Upper lobe of right lung (tissue), 1 donor: ENCODE measurements around the gene TOX4. TPM values are rescaled to one million over a fixed set of nuclear protein-coding genes. Genes with fewer than 3 reads are reported as not detected.

Experiments
- ATAC-seq: fragments of 200-7000 bp; cut with Tn5 transposase; one replicate; pipeline ENCODE4 v1.9.1; 2020; ENCODE audit warnings: mild to moderate bottlenecking, moderate library complexity
- DNase-seq: peaks from one replicate; pipeline ENCODE4 v3.0.0-alpha.2; 2020
- H3K27ac ChIP-seq: fragments of 200-600 bp; one replicate; pipeline ENCODE4 v1.8.0; 2022
- H3K27me3 ChIP-seq: fragments of 200-600 bp; one replicate; pipeline ENCODE4 v1.8.0; 2022; ENCODE audit warnings: mild to moderate bottlenecking
- H3K36me3 ChIP-seq: fragments of 200-600 bp; one replicate; pipeline ENCODE4 v1.8.0; 2022
- H3K4me1 ChIP-seq: fragments of 200-600 bp; one replicate; pipeline ENCODE4 v1.8.0; 2022
- H3K4me3 ChIP-seq: fragments of 200-600 bp; one replicate; pipeline ENCODE4 v1.8.0; 2022; ENCODE audit warnings: mild to moderate bottlenecking
- H3K9me3 ChIP-seq: fragments of 200-600 bp; one replicate; pipeline ENCODE4 v1.8.0; 2022
- intact Hi-C: fragments of 100-400 bp; cut with DNase I; formaldehyde crosslinking; loops from one replicate; pipeline ENCODE4 v1.11.0; 2022
- total RNA-seq: library from RNA; stranded (reverse); fragmentation: NEBNext Ultra II Directional; extraction: Animal tissue kit (Norgen Biotek cat#: 25700); gene quantifications from one replicate; pipeline ENCODE4 v1.2.1, GENCODE V29; 2021
- TF ChIP-seq, protein P1 (sequence below): fragments of 200-600 bp; IDR thresholded peaks from one replicate; pipeline ENCODE4 v1.8.0; 2022; ENCODE audit warnings: antibody characterized with exemption
- donor health status: DM: no; HTN: yes; CAD: no; lungs with severe emphysema.

TOX4 gene
- total RNA-seq, 1 donor from 2014 or later = 69.4 TPM

DNA sequence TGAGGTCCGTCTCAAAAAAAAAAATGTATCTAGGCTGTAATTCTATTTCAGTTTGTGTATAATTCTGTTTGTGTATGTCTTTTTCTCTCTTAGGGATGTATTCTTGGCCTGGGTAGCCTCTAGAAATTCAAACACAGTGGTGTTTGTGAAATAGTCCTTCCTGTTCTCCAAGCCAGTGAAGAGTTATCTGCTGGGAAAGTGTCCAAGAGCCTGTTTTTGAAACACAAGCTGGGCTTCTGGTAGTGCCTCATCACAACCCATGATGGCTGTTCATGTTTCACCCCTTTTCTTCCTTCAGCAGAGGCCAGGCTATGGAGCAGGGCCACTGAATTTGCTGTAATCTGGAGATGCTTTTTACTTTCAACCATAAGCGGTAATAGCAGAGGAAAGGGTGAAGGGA is 19.5 kb downstream of the TOX4 start:
- ATAC-seq = peak; percentile 46
- Histone ChIP-seq H3K4me1 (peaks cover 5% of the 10 kb centered on the region), H3K4me3 (no peak overlapping the region), H3K9me3 (no peaks in the 10 kb centered on the region), H3K27me3 (no peaks in the 10 kb centered on the region), H3K27ac (peak overlapping the region; percentile 7), H3K36me3 (peaks cover 100% of the 10 kb centered on the region)
- no peak for DNase-seq
- intact Hi-C loops = no loop called here
- TF ChIP-seq, protein P1, sequence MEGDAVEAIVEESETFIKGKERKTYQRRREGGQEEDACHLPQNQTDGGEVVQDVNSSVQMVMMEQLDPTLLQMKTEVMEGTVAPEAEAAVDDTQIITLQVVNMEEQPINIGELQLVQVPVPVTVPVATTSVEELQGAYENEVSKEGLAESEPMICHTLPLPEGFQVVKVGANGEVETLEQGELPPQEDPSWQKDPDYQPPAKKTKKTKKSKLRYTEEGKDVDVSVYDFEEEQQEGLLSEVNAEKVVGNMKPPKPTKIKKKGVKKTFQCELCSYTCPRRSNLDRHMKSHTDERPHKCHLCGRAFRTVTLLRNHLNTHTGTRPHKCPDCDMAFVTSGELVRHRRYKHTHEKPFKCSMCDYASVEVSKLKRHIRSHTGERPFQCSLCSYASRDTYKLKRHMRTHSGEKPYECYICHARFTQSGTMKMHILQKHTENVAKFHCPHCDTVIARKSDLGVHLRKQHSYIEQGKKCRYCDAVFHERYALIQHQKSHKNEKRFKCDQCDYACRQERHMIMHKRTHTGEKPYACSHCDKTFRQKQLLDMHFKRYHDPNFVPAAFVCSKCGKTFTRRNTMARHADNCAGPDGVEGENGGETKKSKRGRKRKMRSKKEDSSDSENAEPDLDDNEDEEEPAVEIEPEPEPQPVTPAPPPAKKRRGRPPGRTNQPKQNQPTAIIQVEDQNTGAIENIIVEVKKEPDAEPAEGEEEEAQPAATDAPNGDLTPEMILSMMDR = no peak

DNA sequence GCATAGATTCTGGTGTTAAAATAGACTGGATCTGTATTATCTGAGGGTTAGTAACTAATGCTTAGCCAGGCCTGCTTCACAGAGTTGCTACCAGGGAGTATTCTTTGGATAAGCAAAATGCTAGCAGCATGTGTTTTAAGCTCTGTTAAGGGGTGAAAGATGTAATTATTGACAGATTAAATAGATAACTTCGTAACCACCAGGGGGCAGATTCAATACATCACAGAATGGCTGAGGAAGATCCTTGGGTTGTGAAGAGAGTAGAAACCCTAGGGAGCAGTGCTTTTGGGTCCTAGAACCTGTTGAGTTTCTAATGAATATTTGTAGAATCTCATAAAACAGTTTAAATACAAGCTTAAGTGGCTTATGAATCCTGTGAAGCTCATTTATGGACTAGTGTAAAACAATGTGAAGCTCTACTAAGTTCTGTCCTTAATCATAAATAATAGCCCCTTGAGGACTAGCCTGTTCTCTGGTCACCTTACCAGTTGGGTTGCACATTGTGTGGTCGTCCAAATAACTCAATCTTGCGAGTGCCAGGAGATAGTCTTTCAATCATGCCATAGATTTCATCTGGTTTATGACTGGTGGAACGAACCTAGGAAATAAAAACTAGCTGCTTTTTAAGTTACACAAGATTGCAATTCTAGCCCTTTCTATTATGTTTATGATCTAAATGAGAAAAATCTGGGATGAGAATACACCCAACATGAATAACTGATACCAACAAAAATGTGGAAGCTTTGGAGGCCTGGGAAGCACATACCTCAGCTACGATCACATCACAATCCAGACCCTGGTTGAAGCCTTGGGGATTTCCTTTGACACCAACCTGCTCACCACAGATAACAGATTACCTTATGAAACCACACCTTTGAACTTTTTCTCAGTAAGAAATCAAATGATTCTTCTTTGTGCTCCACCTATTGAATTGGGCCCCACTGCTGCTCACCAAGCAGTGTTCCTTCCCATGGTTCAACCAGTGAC is 21.8 kb downstream of the TOX4 start:
- TF ChIP-seq, protein P1 = peak; percentile 45
- Histone ChIP-seq H3K4me3 (no peak overlapping the region), H3K27me3 (no peaks in the 10 kb centered on the region), H3K36me3 (peaks cover 100% of the 10 kb centered on the region), H3K9me3 (no peaks in the 10 kb centered on the region), H3K27ac (no peak overlapping the region), H3K4me1 (peaks cover 5% of the 10 kb centered on the region)
- peak; percentile 64 for ATAC-seq
- no peak for DNase-seq
- intact Hi-C loops = no loop called here

DNA sequence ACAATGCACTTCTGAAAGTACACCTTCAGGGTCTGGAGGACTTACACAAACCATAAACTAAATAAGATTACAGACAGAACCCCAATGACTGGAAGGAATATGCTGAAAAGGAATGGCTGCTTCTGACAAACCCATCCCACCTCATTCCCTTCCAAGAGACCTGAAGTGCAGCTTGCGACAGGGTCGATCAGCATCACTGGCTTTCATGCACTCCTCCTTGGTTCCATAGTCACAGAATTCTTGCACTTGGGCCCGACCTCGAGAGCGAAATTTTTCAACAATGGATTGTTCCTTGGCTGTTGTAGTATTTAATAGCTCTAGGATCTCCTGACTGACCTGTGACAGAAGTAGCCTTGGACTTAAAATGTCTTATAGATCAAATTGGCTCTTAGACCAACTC is 24.6 kb downstream of the TOX4 start:
- ATAC-seq = no peak
- no peaks in the 10 kb centered on the region for H3K9me3 ChIP-seq
- H3K4me1 ChIP-seq = peaks cover 13% of the 10 kb centered on the region
- no peak for DNase-seq
- no peak overlapping the region for H3K27ac ChIP-seq
- intact Hi-C loops = no loop called here
- H3K27me3 ChIP-seq = no peaks in the 10 kb centered on the region
- TF ChIP-seq, protein P1 = no peak
- no peak overlapping the region for H3K4me3 ChIP-seq
- H3K36me3 ChIP-seq = peaks cover 74% of the 10 kb centered on the region

DNA sequence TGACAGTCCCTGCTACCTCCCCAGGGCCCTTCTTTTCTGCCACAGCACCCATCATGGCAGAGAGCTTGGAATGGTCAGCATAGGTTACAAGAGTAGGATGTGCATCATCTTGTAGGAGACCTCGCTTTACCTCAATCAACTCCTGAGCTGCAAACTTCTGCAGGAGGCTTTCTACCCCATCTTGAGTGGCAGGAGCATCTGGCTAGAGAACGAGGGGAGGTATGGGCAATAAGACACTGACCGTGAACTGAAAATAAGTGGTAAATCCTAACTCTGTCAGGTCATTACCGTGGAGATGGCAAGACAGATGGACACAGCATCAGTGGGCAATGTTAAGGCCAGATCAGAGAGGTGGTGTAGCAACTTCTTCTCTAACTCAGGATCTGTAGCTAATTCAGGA is 26.4 kb downstream of the TOX4 start:
- ATAC-seq = no peak
- peaks cover 65% of the 10 kb centered on the region for H3K36me3 ChIP-seq
- no peak for DNase-seq
- TF ChIP-seq, protein P1 = no peak
- H3K9me3 ChIP-seq = no peaks in the 10 kb centered on the region
- intact Hi-C loops = no loop called here
- no peak overlapping the region for H3K27ac ChIP-seq
- peaks cover 13% of the 10 kb centered on the region for H3K4me1 ChIP-seq
- H3K27me3 ChIP-seq = no peaks in the 10 kb centered on the region
- H3K4me3 ChIP-seq = no peak overlapping the region

DNA sequence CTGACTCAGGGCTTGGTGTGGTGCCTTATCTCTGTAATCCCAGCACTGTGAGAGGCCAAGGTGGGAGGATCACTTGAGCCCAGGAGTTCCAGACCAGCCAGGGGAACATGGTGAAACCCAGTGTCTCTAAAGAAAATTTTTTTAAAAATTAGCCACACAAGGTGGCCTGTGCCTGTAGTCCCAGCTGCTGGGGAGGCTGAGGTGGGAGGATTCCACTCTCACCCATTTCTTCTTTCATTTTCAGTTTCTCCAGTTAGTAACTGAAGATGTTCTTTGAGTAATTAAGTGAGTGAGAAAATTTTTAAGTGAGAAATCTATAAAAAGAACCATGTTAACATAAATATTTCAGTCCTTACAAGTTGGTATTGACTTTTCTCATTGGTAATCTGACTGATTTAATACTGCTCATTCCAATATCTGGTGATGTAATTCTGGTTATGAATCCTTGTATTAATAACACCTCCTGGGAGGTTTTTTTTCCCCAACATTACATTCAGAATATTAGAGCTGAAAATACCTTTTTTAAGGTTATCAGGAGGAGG is 28.1 kb downstream of the TOX4 start:
- Histone ChIP-seq H3K9me3 (no peaks in the 10 kb centered on the region), H3K27me3 (no peaks in the 10 kb centered on the region), H3K4me1 (peaks cover 26% of the 10 kb centered on the region), H3K27ac (no peak overlapping the region), H3K4me3 (no peak overlapping the region), H3K36me3 (peaks cover 48% of the 10 kb centered on the region)
- DNase-seq (no peak), ATAC-seq (peak; percentile 35)
- intact Hi-C loops = no loop called here
- TF ChIP-seq, protein P1 = no peak
